Common myeloid progenitor, CD34-positive (primary cell): Measurements from ENCODE around the gene TPM2. TPM values are rescaled to one million over a fixed set of nuclear protein-coding genes. Genes with fewer than 3 reads are reported as not detected.
A peak's percentile ranks its signal among the peaks of the same experiment; 100 is the strongest.

Experiments used
- CTCF ChIA-PET: fragments of 350-600 bp; sonication (Branson Sonifier 250); formaldehyde crosslinking; loops from one replicate; lab custom pipeline; 2021; ENCODE audit warnings: antibody characterized with exemption; lab: Charles Lee
- POLR2A ChIA-PET: fragments of 350-600 bp; sonication (Branson Sonifier 250); formaldehyde crosslinking; loops from one replicate; lab custom pipeline; 2021; ENCODE audit warnings: antibody characterized with exemption; lab: Charles Lee
- DNase-seq, 3 donors: peaks; one replicate each; pipeline versions ENCODE4 v3.0.0 to v3.0.0-alpha.2; 2013
- H3K27ac ChIP-seq, 2 experiments: 1 replicate in 1 of 2; 2 replicates in 1 of 2; pipeline ENCODE4 v1.7.0; 2013; ENCODE audit warnings: inconsistent platforms in 2 of 2, low read length in 2 of 2, mild to moderate bottlenecking in 2 of 2, low read depth in 1 of 2, moderate library complexity in 1 of 2; ENCODE audit not compliant: severe bottlenecking in 2 of 2, insufficient read depth in 1 of 2, poor library complexity in 1 of 2
- H3K27me3 ChIP-seq, 5 experiments: replicated peaks in 2 of 5; 1 replicate in 3 of 5; 2 replicates in 2 of 5; pipeline versions ENCODE4 v1.6.1 to v1.7.0; 2013; ENCODE audit warnings: low read length in 4 of 5, mild to moderate bottlenecking in 2 of 5, moderate library complexity in 2 of 5, inconsistent platforms in 1 of 5; ENCODE audit not compliant: insufficient read depth in 5 of 5, control insufficient read depth in 4 of 5
- H3K36me3 ChIP-seq, 4 experiments: 1 replicate in 2 of 4; 2 replicates in 2 of 4; pipeline versions ENCODE4 v1.6.1 to v1.7.0; 2013; ENCODE audit warnings: low read length in 3 of 4, control low read depth in 1 of 4, mild to moderate bottlenecking in 1 of 4; ENCODE audit not compliant: control insufficient read depth in 4 of 4, insufficient read depth in 4 of 4
- H3K4me1 ChIP-seq, 4 experiments: 1 replicate in 3 of 4; 2 replicates in 1 of 4; pipeline versions ENCODE4 v1.6.1 to v1.7.1; 2013; ENCODE audit warnings: low read length in 3 of 4, mild to moderate bottlenecking in 3 of 4, control low read depth in 1 of 4, inconsistent platforms in 1 of 4, moderate library complexity in 1 of 4; ENCODE audit not compliant: control insufficient read depth in 4 of 4, insufficient read depth in 4 of 4; ENCODE audit errors: control extremely low read depth in 1 of 4
- H3K4me3 ChIP-seq, 7 experiments: 1 replicate in 4 of 7; 2 replicates in 3 of 7; pipeline versions ENCODE4 v1.5.1 to v1.7.0; 2013; ENCODE audit warnings: mild to moderate bottlenecking in 7 of 7, low read length in 6 of 7, moderate library complexity in 6 of 7, inconsistent platforms in 2 of 7, low read depth in 2 of 7, control low read depth in 1 of 7; ENCODE audit not compliant: insufficient read depth in 4 of 7, control insufficient read depth in 1 of 7; ENCODE audit errors: extremely low read depth in 1 of 7
- H3K9me3 ChIP-seq, 5 experiments: 1 replicate in 4 of 5; 2 replicates in 1 of 5; pipeline versions ENCODE4 v1.6.1 to v1.7.1; 2013; ENCODE audit warnings: low read length in 4 of 5, mild to moderate bottlenecking in 2 of 5, inconsistent platforms in 1 of 5, low read depth in 1 of 5, moderate library complexity in 1 of 5; ENCODE audit not compliant: control insufficient read depth in 4 of 5, insufficient read depth in 2 of 5; ENCODE audit errors: control extremely low read depth in 1 of 5
- WGBS: methylation state at CpG from one replicate; pipeline ENCODE4 v1.1.5; 2013; ENCODE audit not compliant: insufficient coverage; 5-methylcytosine and 5-hydroxymethylcytosine counted together
- polyA plus RNA-seq: library from polyadenylated mRNA; unstranded; fragments of 120-200 nt; gene quantifications from one replicate; pipeline ENCODE4 v1.2.1, GENCODE V29; 2013

Gene TPM2
- polyA plus RNA-seq, result 57.3 TPM

GRCh38 chr9:35689542-35690293 is at the start of gene TPM2:
Gene TPM2, minus strand, starts transcription at chr9:35689925. Its CDS starts 108 bp downstream, at chr9:35689817.
- WGBS, result 29% methylated on average over 60 of the region's 61 CpGs
- no peaks in the 10 kb centered on the region for H3K27me3 ChIP-seq
- peak within 1 kb of the TSS; percentile 52 to 87 (median 74) for H3K4me3 ChIP-seq
- H3K27ac ChIP-seq, result no peak within 1 kb of the TSS
- peak in 1 of 3 donors; percentile 9 for DNase-seq
- H3K9me3 ChIP-seq, result no peaks in the 10 kb centered on the region
- ChIA-PET POLR2A (no interaction called here), CTCF (interaction anchor here (1.1 to 2.0 kb wide), 3 partner anchors 27 to 38 kb away, joined by 3 to 7 read pairs (median 4); partner anchors contain the start of genes CCDC107 and RMRP)
- peaks cover 0 to 19% (median 18%) of the 10 kb centered on the region in 4 experiments for H3K4me1 ChIP-seq
- peaks cover 0 to 10% (median 3%) of the 10 kb centered on the region in 4 experiments for H3K36me3 ChIP-seq

- 98% methylated on average over 6 of the region's 7 CpGs for WGBS
- POLR2A ChIA-PET, result interaction anchor here (1.1 kb wide), 1 partner anchor 10 kb away, joined by 4 read pairs; the partner anchor contains the start of genes GBA2 and RGP1
- Histone ChIP-seq H3K36me3 (peaks cover 17 to 89% (median 59%) of the 10 kb centered on the region in 4 experiments), H3K4me3 (no peak overlapping the region), H3K27me3 (no peaks in the 10 kb centered on the region), H3K4me1 (peaks cover 0 to 17% (median 5%) of the 10 kb centered on the region in 4 experiments), H3K9me3 (no peaks in the 10 kb centered on the region), H3K27ac (no peak overlapping the region)
- DNase-seq, result no peak
- CTCF ChIA-PET, result interaction anchor here (0.6 to 15.7 kb wide), 9 partner anchors 8 to 82 kb away, joined by 3 to 190 read pairs (median 10); partner anchors contain the start of genes CCDC107, CREB3, GBA2 and MSMP
Observed at GRCh38 chr9:35738924-35739323, 49.2 kb upstream of the TPM2 start.

GRCh38 chr9:35738186-35738585 is 48.5 kb upstream of the TPM2 start:
- H3K27ac ChIP-seq, result no peak overlapping the region
- ChIA-PET CTCF (interaction anchor here (0.9 to 15.7 kb wide), 11 partner anchors 9 to 122 kb away, joined by 3 to 190 read pairs (median 8); partner anchors contain the start of genes CCDC107, CREB3, GBA2 and MSMP), POLR2A (no interaction called here)
- WGBS, result 95% methylated on average over 4 of the region's 4 CpGs
- DNase-seq, result no peak
- no peaks in the 10 kb centered on the region for H3K9me3 ChIP-seq
- H3K27me3 ChIP-seq, result no peaks in the 10 kb centered on the region
- peaks cover 6 to 18% (median 12%) of the 10 kb centered on the region in 4 experiments for H3K4me1 ChIP-seq
- peaks cover 17 to 82% (median 56%) of the 10 kb centered on the region in 4 experiments for H3K36me3 ChIP-seq
- no peak overlapping the region for H3K4me3 ChIP-seq

GRCh38 chr9:35737143-35737542 is 47.4 kb upstream of the TPM2 start:
- H3K4me1 ChIP-seq, result peaks cover 7 to 26% (median 19%) of the 10 kb centered on the region in 4 experiments
- H3K4me3 ChIP-seq, result no peak overlapping the region
- no peaks in the 10 kb centered on the region for H3K9me3 ChIP-seq
- DNase-seq, result no peak
- 91% methylated on average over 7 of the region's 7 CpGs for WGBS
- CTCF ChIA-PET, result interaction anchor here (0.9 to 15.7 kb wide), 14 partner anchors 9 to 123 kb away, joined by 3 to 190 read pairs (median 6); partner anchors contain the start of genes CCDC107, CREB3, GBA2 and MSMP
- no peaks in the 10 kb centered on the region for H3K27me3 ChIP-seq
- H3K27ac ChIP-seq, result no peak overlapping the region
- POLR2A ChIA-PET, result no interaction called here
- H3K36me3 ChIP-seq, result peaks cover 17 to 72% (median 52%) of the 10 kb centered on the region in 4 experiments

GRCh38 chr9:35736201-35736633 is 46.5 kb upstream of the TPM2 start:
- ChIA-PET POLR2A (no interaction called here), CTCF (interaction anchor here (0.6 to 15.7 kb wide), 19 partner anchors 8 to 146 kb away, joined by 3 to 190 read pairs (median 3); partner anchors contain the start of genes CREB3, GBA2, HINT2 and MSMP)
- WGBS, result 86% methylated on average over 4 of the region's 5 CpGs
- Histone ChIP-seq H3K4me1 (peaks cover 8 to 22% (median 21%) of the 10 kb centered on the region in 4 experiments), H3K9me3 (no peaks in the 10 kb centered on the region), H3K4me3 (no peak overlapping the region), H3K27ac (no peak overlapping the region), H3K27me3 (no peaks in the 10 kb centered on the region), H3K36me3 (peaks cover 17 to 64% (median 45%) of the 10 kb centered on the region in 4 experiments)
- DNase-seq, result peak; percentile 79 to 89 (median 85)

- peaks cover 28 to 43% (median 42%) of the 10 kb centered on the region in 4 experiments for H3K4me1 ChIP-seq
- 100% methylated on average over 1 of the region's 3 CpGs for WGBS
- peaks cover 14 to 47% (median 27%) of the 10 kb centered on the region in 4 experiments for H3K36me3 ChIP-seq
- ChIA-PET CTCF (interaction anchor here (0.7 to 10.6 kb wide), 12 partner anchors 13 to 177 kb away, joined by 3 to 103 read pairs (median 4); partner anchors contain the start of genes CCDC107, GBA2, HINT2 and MSMP), POLR2A (no interaction called here)
- H3K27ac ChIP-seq, result no peak overlapping the region
- H3K9me3 ChIP-seq, result no peaks in the 10 kb centered on the region
- no peak for DNase-seq
- no peak overlapping the region for H3K4me3 ChIP-seq
- H3K27me3 ChIP-seq, result no peaks in the 10 kb centered on the region
Observed at GRCh38 chr9:35734096-35734495, 44.4 kb upstream of the TPM2 start.
